Measurements from ENCODE around the gene ADCY2.

Gene ADCY2

GRCh38 chr5:7673658-7674057 lies 277.7 kb downstream of the ADCY2 start:
- H3K4me3 ChIP-seq (ENCODE audit: low read depth, low read length), result no peak overlapping the region
- no peak for TF ChIP-seq CTCF (IDR thresholded peaks at IDR 0.05; ENCODE audit: low read depth, low read length)

GRCh38 chr5:7676455-7676854 lies 280.5 kb downstream of the ADCY2 start:
- no peak for TF ChIP-seq CTCF (IDR thresholded peaks at IDR 0.05; ENCODE audit: low read depth, low read length)
- no peak overlapping the region for H3K4me3 ChIP-seq (ENCODE audit: low read depth, low read length)

- H3K4me3 ChIP-seq (ENCODE audit: low read depth, low read length), result no peak overlapping the region
- no peak for TF ChIP-seq CTCF (IDR thresholded peaks at IDR 0.05; ENCODE audit: low read depth, low read length)
Observed at GRCh38 chr5:7678030-7678429, 282.1 kb downstream of the ADCY2 start.

GRCh38 chr5:7679663-7680062 lies 283.7 kb downstream of the ADCY2 start:
- no peak overlapping the region for H3K4me3 ChIP-seq (ENCODE audit: low read depth, low read length)
- no peak for TF ChIP-seq CTCF (IDR thresholded peaks at IDR 0.05; ENCODE audit: low read depth, low read length)

GRCh38 chr5:7680260-7680659 lies 284.3 kb downstream of the ADCY2 start:
- TF ChIP-seq CTCF (IDR thresholded peaks at IDR 0.05; ENCODE audit: low read depth, low read length), result no peak
- H3K4me3 ChIP-seq (ENCODE audit: low read depth, low read length), result no peak overlapping the region

GRCh38 chr5:7682379-7682778 lies 286.4 kb downstream of the ADCY2 start:
- H3K4me3 ChIP-seq (ENCODE audit: low read depth, low read length), result no peak overlapping the region
- TF ChIP-seq CTCF (IDR thresholded peaks at IDR 0.05; ENCODE audit: low read depth, low read length), result no peak

- H3K4me3 ChIP-seq (ENCODE audit: low read depth, low read length), result no peak overlapping the region
- TF ChIP-seq CTCF (IDR thresholded peaks at IDR 0.05; ENCODE audit: low read depth, low read length), result no peak
Observed at GRCh38 chr5:7683753-7684152, 287.8 kb downstream of the ADCY2 start.
